ENCODE results near the gene PBX3.

- no peak for TF ChIP-seq CTCF (IDR thresholded peaks at IDR 0.05)
- no peak for TF ChIP-seq POLR2A (IDR thresholded peaks at IDR 0.05)
- TF ChIP-seq EP300 (IDR thresholded peaks at IDR 0.05) = no peak
These were observed 208.9 kb downstream of the PBX3 start for GRCh38 chr9:125956102-125956501.
